Osteocyte (in vitro differentiated cells): Measurements from ENCODE around the gene CUL9. TPM values are rescaled to one million over a fixed set of nuclear protein-coding genes. Genes with fewer than 3 reads are reported as not detected.
A peak's percentile ranks its signal among the peaks of the same experiment; 100 is the strongest.
"Not testable (repeated sequence)": the region's sequence is repeated elsewhere in the genome, so short reads cannot be mapped to it uniquely, and the experiment has no call there.

ENCODE experiments used
- DNase-seq: peaks from one replicate; pipeline ENCODE4 v3.0.0; 2021; ENCODE audit warnings: mixed read lengths; ENCODE audit not compliant: unreplicated experiment; ENCODE audit errors: extremely low spot score
- H3K27ac Mint-ChIP-seq: one replicate; pipeline ENCODE4 v1.8.0; 2021; ENCODE audit warnings: mild to moderate bottlenecking, mixed read lengths; ENCODE audit not compliant: unreplicated experiment
- H3K27me3 Mint-ChIP-seq: one replicate; pipeline ENCODE4 v1.8.0; 2021; ENCODE audit warnings: mixed read lengths; ENCODE audit not compliant: unreplicated experiment
- H3K36me3 Mint-ChIP-seq: one replicate; pipeline ENCODE4 v1.8.0; 2021; ENCODE audit warnings: mixed read lengths; ENCODE audit not compliant: unreplicated experiment
- H3K4me1 Mint-ChIP-seq: one replicate; pipeline ENCODE4 v1.8.0; 2021; ENCODE audit warnings: mixed read lengths; ENCODE audit not compliant: unreplicated experiment
- H3K4me3 Mint-ChIP-seq: one replicate; pipeline ENCODE4 v1.8.0; 2021; ENCODE audit warnings: mild to moderate bottlenecking, moderate library complexity, mixed read lengths; ENCODE audit not compliant: unreplicated experiment
- H3K9me3 Mint-ChIP-seq: one replicate; pipeline ENCODE4 v1.8.0; 2021; ENCODE audit warnings: mixed read lengths; ENCODE audit not compliant: unreplicated experiment
- long read RNA-seq: library from polyadenylated mRNA; unstranded; transcript quantifications from one replicate; pipeline ENCODE4 v2.0.0, GENCODE V29; 2021
- total RNA-seq: library from RNA; stranded (reverse); gene quantifications from 2 replicates; pipeline ENCODE4 v1.2.1, GENCODE V29; 2021
- TF ChIP-seq, protein P1 (sequence below): fragments of 200-600 bp; sonication (generic); IDR thresholded peaks from 2 replicates; pipeline ENCODE4 v1.5.0; 2021; ENCODE audit warnings: antibody characterized with exemption, mild to moderate bottlenecking, moderate library complexity

Gene CUL9
- 39.5 and 41.9 TPM in 2 replicates for total RNA-seq
- long read RNA-seq, partial matches to known transcripts: 9 of 10 reads
- long read RNA-seq, other reads (novel, unspliced or antisense): 1 of 10 reads

- H3K4me1 Mint-ChIP-seq: peaks cover 27% of the 10 kb centered on the region
- DNase-seq: peak; percentile 92
These were observed at the start of gene CUL9 for GRCh38 chr6:43181942-43182860. Gene CUL9 (plus strand): TSS chr6:43182196. CDS start chr6:43184311, 2,115 bp downstream.

DNA sequence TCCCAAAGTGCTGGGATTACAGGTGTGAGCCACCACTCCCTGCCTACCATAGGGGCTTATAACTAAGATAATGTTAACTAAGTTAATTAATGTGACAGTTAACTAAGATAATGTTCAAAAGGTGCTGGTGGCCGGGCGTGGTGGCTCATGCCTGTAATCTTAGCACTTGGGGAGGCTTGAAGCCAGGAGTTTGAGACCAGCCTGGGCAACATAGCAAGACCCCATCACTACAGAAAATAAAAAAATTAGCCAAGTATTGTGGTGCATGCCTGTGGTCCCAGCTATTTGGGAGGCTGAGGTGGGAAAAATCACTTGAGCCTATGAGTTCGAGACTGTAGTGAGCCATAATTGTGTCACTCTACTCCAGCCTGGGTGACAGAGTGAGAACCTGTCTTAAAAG, 43.7 kb upstream of the CUL9 start:
- TF ChIP-seq, protein P1, sequence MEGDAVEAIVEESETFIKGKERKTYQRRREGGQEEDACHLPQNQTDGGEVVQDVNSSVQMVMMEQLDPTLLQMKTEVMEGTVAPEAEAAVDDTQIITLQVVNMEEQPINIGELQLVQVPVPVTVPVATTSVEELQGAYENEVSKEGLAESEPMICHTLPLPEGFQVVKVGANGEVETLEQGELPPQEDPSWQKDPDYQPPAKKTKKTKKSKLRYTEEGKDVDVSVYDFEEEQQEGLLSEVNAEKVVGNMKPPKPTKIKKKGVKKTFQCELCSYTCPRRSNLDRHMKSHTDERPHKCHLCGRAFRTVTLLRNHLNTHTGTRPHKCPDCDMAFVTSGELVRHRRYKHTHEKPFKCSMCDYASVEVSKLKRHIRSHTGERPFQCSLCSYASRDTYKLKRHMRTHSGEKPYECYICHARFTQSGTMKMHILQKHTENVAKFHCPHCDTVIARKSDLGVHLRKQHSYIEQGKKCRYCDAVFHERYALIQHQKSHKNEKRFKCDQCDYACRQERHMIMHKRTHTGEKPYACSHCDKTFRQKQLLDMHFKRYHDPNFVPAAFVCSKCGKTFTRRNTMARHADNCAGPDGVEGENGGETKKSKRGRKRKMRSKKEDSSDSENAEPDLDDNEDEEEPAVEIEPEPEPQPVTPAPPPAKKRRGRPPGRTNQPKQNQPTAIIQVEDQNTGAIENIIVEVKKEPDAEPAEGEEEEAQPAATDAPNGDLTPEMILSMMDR: no peak
- Mint-ChIP-seq H3K27ac (no peak overlapping the region), H3K4me1 (peaks cover 4% of the 10 kb centered on the region), H3K4me3 (no peak overlapping the region), H3K9me3 (no peaks in the 10 kb centered on the region), H3K27me3 (no peaks in the 10 kb centered on the region), H3K36me3 (peaks cover 12% of the 10 kb centered on the region)
- no peak for DNase-seq

More at GRCh38 chr6:43181942-43182860, at the start of gene CUL9:
- H3K36me3 Mint-ChIP-seq: peaks cover 17% of the 10 kb centered on the region
- no peaks in the 10 kb centered on the region for H3K27me3 Mint-ChIP-seq
- TF ChIP-seq, protein P1: no peak
- peak within 1 kb of the TSS; percentile 93 for H3K4me3 Mint-ChIP-seq
- H3K9me3 Mint-ChIP-seq: no peaks in the 10 kb centered on the region
- peak within 1 kb of the TSS; percentile 90 for H3K27ac Mint-ChIP-seq

DNA sequence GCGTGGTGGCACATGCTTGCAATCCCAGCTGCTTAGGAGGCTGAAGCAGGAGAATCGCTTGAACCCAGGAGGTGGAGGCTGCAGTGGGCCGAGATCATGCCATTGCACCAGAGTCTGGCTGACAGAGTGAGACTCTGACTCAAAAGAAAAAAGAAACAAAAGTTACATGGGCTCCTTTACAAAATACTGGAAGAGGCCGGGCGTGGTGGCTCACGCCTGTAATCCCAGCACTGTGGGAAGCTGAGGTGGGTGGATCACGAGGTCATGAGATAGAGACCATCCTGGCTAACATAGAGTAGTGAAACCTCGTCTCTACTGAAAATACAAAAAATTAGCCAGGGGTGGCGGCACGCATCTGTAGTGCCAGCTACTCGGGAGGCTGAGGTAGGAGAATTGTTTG, 42.0 kb upstream of the CUL9 start:
- H3K4me1 Mint-ChIP-seq: peaks cover 12% of the 10 kb centered on the region
- H3K9me3 Mint-ChIP-seq, H3K27ac Mint-ChIP-seq, H3K4me3 Mint-ChIP-seq, DNase-seq, H3K27me3 Mint-ChIP-seq, H3K36me3 Mint-ChIP-seq: not testable (repeated sequence)

DNA sequence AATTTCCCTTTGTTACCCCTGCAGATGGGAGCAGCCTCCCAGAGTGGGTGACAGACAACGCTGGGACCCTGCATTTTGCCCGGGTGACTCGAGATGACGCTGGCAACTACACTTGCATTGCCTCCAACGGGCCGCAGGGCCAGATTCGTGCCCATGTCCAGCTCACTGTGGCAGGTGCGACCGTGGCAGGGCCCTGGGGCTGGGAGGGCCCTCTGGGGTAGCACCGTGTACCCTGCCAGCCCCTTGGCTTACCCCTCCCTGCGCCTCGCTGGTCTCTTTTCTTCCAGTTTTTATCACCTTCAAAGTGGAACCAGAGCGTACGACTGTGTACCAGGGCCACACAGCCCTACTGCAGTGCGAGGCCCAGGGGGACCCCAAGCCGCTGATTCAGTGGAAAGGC, 40.4 kb upstream of the CUL9 start:
- peaks cover 7% of the 10 kb centered on the region for H3K36me3 Mint-ChIP-seq
- TF ChIP-seq, protein P1: no peak
- DNase-seq: no peak
- no peak overlapping the region for H3K4me3 Mint-ChIP-seq
- H3K27ac Mint-ChIP-seq: no peak overlapping the region
- H3K27me3 Mint-ChIP-seq: no peaks in the 10 kb centered on the region
- no peaks in the 10 kb centered on the region for H3K9me3 Mint-ChIP-seq
- peaks cover 12% of the 10 kb centered on the region for H3K4me1 Mint-ChIP-seq

- Mint-ChIP-seq H3K4me3 (no peak overlapping the region), H3K9me3 (no peaks in the 10 kb centered on the region), H3K27ac (no peak overlapping the region), H3K4me1 (peaks cover 12% of the 10 kb centered on the region), H3K27me3 (no peaks in the 10 kb centered on the region), H3K36me3 (peaks cover 5% of the 10 kb centered on the region)
- no peak for DNase-seq
- TF ChIP-seq, protein P1: no peak
These were observed 39.9 kb upstream of the CUL9 start for GRCh38 chr6:43142101-43142500.
